ENCODE results near the gene GALNT17.

- TF ChIP-seq CTCF (conservative IDR thresholded peaks at IDR 0.05; ENCODE audit: low read length) (no peak), EZH2phosphoT487 (IDR thresholded peaks at IDR 0.05; ENCODE audit: borderline replicate concordance) (no peak)
Measured at GRCh38 chr7:71349682-71350481, 217.9 kb downstream of the GALNT17 start.

Data from Loucy (cell line).